Omental fat pad (tissue), 4 donors: ENCODE data around the gene CHAC1. TPM values are rescaled to one million over a fixed set of nuclear protein-coding genes. Genes with fewer than 3 reads are reported as not detected.

Experiments used
- ATAC-seq: fragments of 150-250 bp; one replicate; pipeline ENCODE4 v1.9.1; 2016; ENCODE audit warnings: mild to moderate bottlenecking, moderate library complexity; ENCODE audit not compliant: low FRiP score
- DNase-seq: peaks from one replicate; pipeline ENCODE4 v3.0.0-alpha.2; 2019; ENCODE audit warnings: low spot score
- total RNA-seq, 4 donors: library from RNA; depleted of rRNA; stranded (reverse); fragments of >200 nt; gene quantifications; one replicate each; pipeline ENCODE4 v1.1.0, GENCODE V29; 2016
- TF ChIP-seq, protein P1 (sequence below), 3 donors: fragments of 450-650 bp; IDR thresholded peaks; one replicate each; pipeline ENCODE4 v1.5.1; 2016 to 2017; ENCODE audit warnings: antibody characterized with exemption in 3 of 3, mild to moderate bottlenecking in 3 of 3, moderate library complexity in 2 of 3

Gene CHAC1
- total RNA-seq, 4 donors from 2014 or later: 0.63 to 63.6 (median 13.4) TPM

DNA sequence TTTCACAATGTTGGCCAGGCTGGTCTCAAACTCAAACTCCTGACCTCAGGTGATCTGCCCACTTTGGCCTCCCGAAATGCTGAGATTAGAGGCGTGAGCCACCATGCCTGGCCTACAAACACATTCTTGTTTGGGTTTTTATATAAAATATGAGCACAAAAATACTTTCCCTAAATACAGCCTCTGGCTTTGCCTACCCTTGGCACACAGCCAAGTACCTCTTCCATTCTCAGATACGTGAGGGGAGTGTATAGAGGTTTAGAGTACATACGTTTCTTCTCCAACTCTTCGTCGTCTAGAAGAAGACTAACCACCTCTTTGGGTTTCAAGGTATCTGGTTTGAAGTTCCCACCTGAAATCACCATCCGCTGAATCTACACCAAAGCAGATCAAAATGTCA is 33.5 kb downstream of the CHAC1 start:
- no peak for ATAC-seq
- TF ChIP-seq, protein P1, sequence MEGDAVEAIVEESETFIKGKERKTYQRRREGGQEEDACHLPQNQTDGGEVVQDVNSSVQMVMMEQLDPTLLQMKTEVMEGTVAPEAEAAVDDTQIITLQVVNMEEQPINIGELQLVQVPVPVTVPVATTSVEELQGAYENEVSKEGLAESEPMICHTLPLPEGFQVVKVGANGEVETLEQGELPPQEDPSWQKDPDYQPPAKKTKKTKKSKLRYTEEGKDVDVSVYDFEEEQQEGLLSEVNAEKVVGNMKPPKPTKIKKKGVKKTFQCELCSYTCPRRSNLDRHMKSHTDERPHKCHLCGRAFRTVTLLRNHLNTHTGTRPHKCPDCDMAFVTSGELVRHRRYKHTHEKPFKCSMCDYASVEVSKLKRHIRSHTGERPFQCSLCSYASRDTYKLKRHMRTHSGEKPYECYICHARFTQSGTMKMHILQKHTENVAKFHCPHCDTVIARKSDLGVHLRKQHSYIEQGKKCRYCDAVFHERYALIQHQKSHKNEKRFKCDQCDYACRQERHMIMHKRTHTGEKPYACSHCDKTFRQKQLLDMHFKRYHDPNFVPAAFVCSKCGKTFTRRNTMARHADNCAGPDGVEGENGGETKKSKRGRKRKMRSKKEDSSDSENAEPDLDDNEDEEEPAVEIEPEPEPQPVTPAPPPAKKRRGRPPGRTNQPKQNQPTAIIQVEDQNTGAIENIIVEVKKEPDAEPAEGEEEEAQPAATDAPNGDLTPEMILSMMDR (IDR thresholded peaks at IDR 0.05): no peak
- no peak for DNase-seq

DNA sequence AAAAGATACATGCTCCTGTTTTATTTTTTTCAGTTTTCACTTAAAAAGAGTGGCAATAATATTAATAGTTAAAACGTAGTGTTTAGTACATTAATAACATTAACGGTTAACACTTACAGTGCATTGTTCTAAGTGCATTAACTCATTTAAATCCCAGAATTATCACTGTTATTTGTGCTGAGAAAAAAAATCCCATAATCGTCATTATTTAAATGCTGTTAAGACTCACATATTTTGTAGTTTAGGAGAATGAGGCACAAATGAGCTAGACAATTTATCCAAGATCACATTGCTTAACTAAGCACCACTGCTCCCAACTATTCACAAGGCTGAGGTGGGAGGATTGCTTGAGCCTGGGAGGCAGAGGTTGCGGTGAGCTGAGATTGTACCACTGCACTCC is 34.9 kb downstream of the CHAC1 start:
- no peak for DNase-seq
- TF ChIP-seq, protein P1 (IDR thresholded peaks at IDR 0.05): no peak
- ATAC-seq: no peak

DNA sequence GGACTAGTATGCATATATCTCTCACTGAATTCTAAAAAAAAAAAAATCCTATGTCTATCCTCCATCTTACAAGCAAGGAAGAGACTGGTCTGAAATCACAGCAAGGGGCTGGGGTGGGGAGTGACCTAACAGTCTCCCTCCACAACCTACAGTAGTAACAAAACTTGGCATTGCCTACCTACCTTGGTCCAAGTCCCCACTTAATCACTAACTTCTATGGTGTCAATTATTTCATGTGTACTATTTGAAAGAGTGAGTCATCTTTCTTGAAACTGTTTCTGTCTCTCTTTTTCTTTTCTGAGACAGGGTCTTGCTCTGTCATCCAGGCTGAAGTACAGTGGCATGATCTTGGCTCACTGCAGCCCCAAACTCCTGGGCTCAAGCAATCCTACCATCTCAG is 36.8 kb downstream of the CHAC1 start:
- TF ChIP-seq, protein P1 (IDR thresholded peaks at IDR 0.05): no peak
- ATAC-seq (no peak), DNase-seq (no peak)

DNA sequence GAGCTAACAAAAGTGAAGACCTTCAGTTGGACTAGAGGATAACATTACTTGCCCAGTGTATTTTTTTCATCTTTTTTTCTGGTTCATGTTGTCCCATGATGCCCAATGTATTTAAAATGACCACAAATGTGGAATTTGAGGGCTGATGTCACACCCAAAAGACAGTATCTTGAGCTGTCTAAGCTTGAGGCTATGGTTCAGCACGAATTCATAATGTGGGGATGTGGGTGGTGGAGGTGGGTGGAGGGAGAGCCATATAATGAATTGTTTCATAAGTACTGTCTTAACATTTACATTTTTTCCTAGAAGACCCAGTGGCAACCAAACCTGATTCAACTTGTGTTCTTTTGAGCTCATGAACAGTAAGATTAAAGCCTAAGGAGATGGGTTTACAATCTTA is 37.5 kb downstream of the CHAC1 start:
- DNase-seq: no peak

DNA sequence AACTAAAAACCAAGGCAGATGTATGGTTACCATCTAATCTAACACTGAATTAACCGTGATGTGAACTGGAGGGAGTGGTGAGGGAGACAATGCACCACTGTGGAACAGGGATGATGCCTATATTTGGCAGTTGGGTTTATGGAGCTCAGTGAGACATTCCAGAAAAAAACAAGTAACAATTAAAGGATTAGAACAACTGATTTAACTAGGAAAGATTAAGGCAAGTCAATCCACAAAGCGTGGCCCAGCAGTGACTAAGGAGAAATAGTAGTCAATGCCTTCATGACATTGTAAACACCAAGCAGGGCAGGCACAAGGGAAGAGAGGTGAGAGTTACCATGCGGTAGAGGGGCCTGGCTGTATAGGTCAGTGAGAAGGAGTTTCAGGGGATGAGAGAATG is 38.1 kb downstream of the CHAC1 start:
- ATAC-seq (no peak), DNase-seq (no peak)
- TF ChIP-seq, protein P1 (IDR thresholded peaks at IDR 0.05): no peak

More for the DNA sequence above, 37.5 kb downstream of the CHAC1 start:
- TF ChIP-seq, protein P1 (IDR thresholded peaks at IDR 0.05): no peak
- no peak for ATAC-seq

DNA sequence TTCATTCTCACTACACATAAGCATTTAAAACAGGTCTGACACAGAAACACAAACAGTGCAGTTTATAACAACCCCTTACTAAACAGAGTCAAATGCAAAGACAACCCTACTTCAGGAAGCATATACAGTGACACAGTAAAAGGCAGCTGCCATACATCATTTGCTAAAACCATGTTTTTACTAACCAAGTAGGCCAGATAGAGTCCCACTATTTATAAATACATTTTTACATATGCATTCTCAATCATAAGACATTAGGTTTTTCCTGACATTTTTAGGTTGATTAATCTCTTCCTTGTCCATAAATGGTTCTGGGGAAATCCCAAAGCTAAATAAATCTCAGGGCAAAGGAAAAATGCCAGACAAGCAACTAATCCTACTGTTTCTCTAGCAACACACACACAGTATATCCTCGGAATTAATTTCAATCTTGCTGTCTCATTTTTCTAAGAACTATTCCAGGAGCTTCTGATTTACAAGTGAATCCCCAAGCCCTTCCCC is 39.0 kb downstream of the CHAC1 start:
- DNase-seq (no peak), ATAC-seq (no peak)
- TF ChIP-seq, protein P1 (IDR thresholded peaks at IDR 0.05): no peak

DNA sequence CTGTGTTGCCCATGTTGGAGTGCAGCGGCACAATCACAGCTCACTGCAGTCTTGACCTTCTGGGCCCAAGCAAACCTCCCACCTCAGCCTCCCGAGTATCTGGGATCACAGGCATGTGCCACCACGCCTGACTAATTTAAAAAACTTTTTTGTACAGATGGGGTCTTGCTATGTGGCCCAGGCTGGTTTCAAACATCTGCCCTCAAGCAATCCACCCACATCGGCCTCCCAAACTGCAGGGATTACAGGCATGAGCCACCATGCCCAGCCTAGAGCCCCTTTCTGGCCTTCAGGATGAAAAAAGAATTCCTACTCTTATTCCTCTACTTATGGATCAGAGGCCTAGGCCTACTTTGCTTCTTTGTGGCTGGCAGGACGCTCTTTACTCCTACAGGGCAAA is 39.6 kb downstream of the CHAC1 start:
- DNase-seq (no peak), ATAC-seq (no peak)
- TF ChIP-seq, protein P1 (IDR thresholded peaks at IDR 0.05): no peak
